ENCODE results near the gene PDE2A.

PDE2A gene

GRCh38 chr11:72621008-72621610 lies 53.1 kb downstream of the PDE2A start:
- TF ChIP-seq GATA3 (IDR thresholded peaks at IDR 0.05; ENCODE audit: low read depth, low read length) (no peak), GATA2 (IDR thresholded peaks at IDR 0.05; ENCODE audit: low read depth, low read length) (no peak)

GRCh38 chr11:72618803-72619202 lies 55.4 kb downstream of the PDE2A start:
- TF ChIP-seq GATA2 (IDR thresholded peaks at IDR 0.05; ENCODE audit: low read depth, low read length) = no peak
- TF ChIP-seq GATA3 (IDR thresholded peaks at IDR 0.05; ENCODE audit: low read depth, low read length) = no peak

- TF ChIP-seq GATA3 (IDR thresholded peaks at IDR 0.05; ENCODE audit: low read depth, low read length) (no peak), GATA2 (IDR thresholded peaks at IDR 0.05; ENCODE audit: low read depth, low read length) (no peak)
Measured at GRCh38 chr11:72617080-72617762, 57.0 kb downstream of the PDE2A start.

- no peak for TF ChIP-seq GATA3 (IDR thresholded peaks at IDR 0.05; ENCODE audit: low read depth, low read length)
- TF ChIP-seq GATA2 (IDR thresholded peaks at IDR 0.05; ENCODE audit: low read depth, low read length) = no peak
Measured at GRCh38 chr11:72616655-72617054, 57.6 kb downstream of the PDE2A start.

GRCh38 chr11:72615329-72615728 lies 58.9 kb downstream of the PDE2A start:
- TF ChIP-seq GATA2 (IDR thresholded peaks at IDR 0.05; ENCODE audit: low read depth, low read length) = no peak
- no peak for TF ChIP-seq GATA3 (IDR thresholded peaks at IDR 0.05; ENCODE audit: low read depth, low read length)

GRCh38 chr11:72614381-72614780 lies 59.8 kb downstream of the PDE2A start:
- no peak for TF ChIP-seq GATA2 (IDR thresholded peaks at IDR 0.05; ENCODE audit: low read depth, low read length)
- no peak for TF ChIP-seq GATA3 (IDR thresholded peaks at IDR 0.05; ENCODE audit: low read depth, low read length)

GRCh38 chr11:72613977-72614376 lies 60.2 kb downstream of the PDE2A start:
- TF ChIP-seq GATA2 (IDR thresholded peaks at IDR 0.05; ENCODE audit: low read depth, low read length) (no peak), GATA3 (IDR thresholded peaks at IDR 0.05; ENCODE audit: low read depth, low read length) (no peak)

- TF ChIP-seq GATA2 (IDR thresholded peaks at IDR 0.05; ENCODE audit: low read depth, low read length) = no peak
- no peak for TF ChIP-seq GATA3 (IDR thresholded peaks at IDR 0.05; ENCODE audit: low read depth, low read length)
Measured at GRCh38 chr11:72613450-72613849, 60.8 kb downstream of the PDE2A start.

GRCh38 chr11:72609476-72609875 lies 64.7 kb downstream of the PDE2A start:
- TF ChIP-seq GATA2 (IDR thresholded peaks at IDR 0.05; ENCODE audit: low read depth, low read length) (no peak), GATA3 (IDR thresholded peaks at IDR 0.05; ENCODE audit: low read depth, low read length) (no peak)

GRCh38 chr11:72609045-72609444 lies 65.2 kb downstream of the PDE2A start:
- TF ChIP-seq GATA2 (IDR thresholded peaks at IDR 0.05; ENCODE audit: low read depth, low read length) = no peak

- no peak for TF ChIP-seq GATA2 (IDR thresholded peaks at IDR 0.05; ENCODE audit: low read depth, low read length)
- no peak for TF ChIP-seq GATA3 (IDR thresholded peaks at IDR 0.05; ENCODE audit: low read depth, low read length)
Measured at GRCh38 chr11:72607496-72607895, 66.7 kb downstream of the PDE2A start.

- TF ChIP-seq GATA2 (IDR thresholded peaks at IDR 0.05; ENCODE audit: low read depth, low read length) (no peak), GATA3 (IDR thresholded peaks at IDR 0.05; ENCODE audit: low read depth, low read length) (no peak)
Measured at GRCh38 chr11:72606748-72607468, 67.3 kb downstream of the PDE2A start.

- TF ChIP-seq GATA3 (IDR thresholded peaks at IDR 0.05; ENCODE audit: low read depth, low read length) = no peak
- no peak for TF ChIP-seq GATA2 (IDR thresholded peaks at IDR 0.05; ENCODE audit: low read depth, low read length)
Measured at GRCh38 chr11:72605973-72606747, 68.1 kb downstream of the PDE2A start.

- TF ChIP-seq GATA3 (IDR thresholded peaks at IDR 0.05; ENCODE audit: low read depth, low read length) = no peak
Measured at GRCh38 chr11:72604256-72604655, 70.0 kb downstream of the PDE2A start.
